Measurements from ENCODE around the gene RUNX2. TPM values are rescaled to one million over a fixed set of nuclear protein-coding genes. Genes with fewer than 3 reads are reported as not detected.

The RUNX2 gene
- total RNA-seq, 1 experiment from 2014 or later = 3.8 TPM

- Histone ChIP-seq H3K4me1 (ENCODE audit: insufficient read depth, low read length) (peaks cover 15% of the 10 kb centered on the region), H4K20me1 (ENCODE audit: low read length) (no peaks in the 10 kb centered on the region), H3K36me3 (ENCODE audit: low read depth, low read length) (0 out of 2 replicates have a peak, but pooled peaks cover 4% of the 10 kb centered on the region), H3K9me2 (replicated peaks; ENCODE audit: low read length) (no peaks in the 10 kb centered on the region), H3K9ac (ENCODE audit: low read length) (no peak overlapping the region), H3K4me2 (ENCODE audit: low read length) (no peak overlapping the region), H3K4me3 (ENCODE audit: low read length) (no peak overlapping the region), H3K79me2 (ENCODE audit: low read length) (no peaks in the 10 kb centered on the region), H3K9me3 (ENCODE audit: low read length) (0 out of 2 replicates have a peak, but pooled peaks cover 13% of the 10 kb centered on the region), H3F3A (ENCODE audit: low read length, unreplicated experiment) (no peaks in the 10 kb centered on the region), H2AFZ (ENCODE audit: low read length) (no peak overlapping the region), H3K27me3 (ENCODE audit: low read length) (no peaks in the 10 kb centered on the region), H3K27ac (ENCODE audit: low read length) (no peak overlapping the region)
- DNase-seq (no peak), ATAC-seq (no peak)
- ChIA-PET CTCF (no interaction called here), POLR2A (ENCODE audit: unreplicated experiment) (no interaction called here)
- intact Hi-C loops (cut with micrococcal nuclease) = no loop called here
- TF ChIP-seq EZH2phosphoT487 (IDR thresholded peaks at IDR 0.05; ENCODE audit: borderline replicate concordance, low read length) = no peak
- TF ChIP-seq, protein P1, sequence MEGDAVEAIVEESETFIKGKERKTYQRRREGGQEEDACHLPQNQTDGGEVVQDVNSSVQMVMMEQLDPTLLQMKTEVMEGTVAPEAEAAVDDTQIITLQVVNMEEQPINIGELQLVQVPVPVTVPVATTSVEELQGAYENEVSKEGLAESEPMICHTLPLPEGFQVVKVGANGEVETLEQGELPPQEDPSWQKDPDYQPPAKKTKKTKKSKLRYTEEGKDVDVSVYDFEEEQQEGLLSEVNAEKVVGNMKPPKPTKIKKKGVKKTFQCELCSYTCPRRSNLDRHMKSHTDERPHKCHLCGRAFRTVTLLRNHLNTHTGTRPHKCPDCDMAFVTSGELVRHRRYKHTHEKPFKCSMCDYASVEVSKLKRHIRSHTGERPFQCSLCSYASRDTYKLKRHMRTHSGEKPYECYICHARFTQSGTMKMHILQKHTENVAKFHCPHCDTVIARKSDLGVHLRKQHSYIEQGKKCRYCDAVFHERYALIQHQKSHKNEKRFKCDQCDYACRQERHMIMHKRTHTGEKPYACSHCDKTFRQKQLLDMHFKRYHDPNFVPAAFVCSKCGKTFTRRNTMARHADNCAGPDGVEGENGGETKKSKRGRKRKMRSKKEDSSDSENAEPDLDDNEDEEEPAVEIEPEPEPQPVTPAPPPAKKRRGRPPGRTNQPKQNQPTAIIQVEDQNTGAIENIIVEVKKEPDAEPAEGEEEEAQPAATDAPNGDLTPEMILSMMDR (conservative IDR thresholded peaks at IDR 0.05; ENCODE audit: low read depth, low read length) = no peak
- TF ChIP-seq EZH2 (IDR thresholded peaks at IDR 0.05; ENCODE audit: low read length, unreplicated experiment) = no peak
- BruUV-seq (replicated peaks) = no TSS peak
These were observed 270.9 kb downstream of the RUNX2 start for GRCh38 chr6:45599053-45599452.

DNA sequence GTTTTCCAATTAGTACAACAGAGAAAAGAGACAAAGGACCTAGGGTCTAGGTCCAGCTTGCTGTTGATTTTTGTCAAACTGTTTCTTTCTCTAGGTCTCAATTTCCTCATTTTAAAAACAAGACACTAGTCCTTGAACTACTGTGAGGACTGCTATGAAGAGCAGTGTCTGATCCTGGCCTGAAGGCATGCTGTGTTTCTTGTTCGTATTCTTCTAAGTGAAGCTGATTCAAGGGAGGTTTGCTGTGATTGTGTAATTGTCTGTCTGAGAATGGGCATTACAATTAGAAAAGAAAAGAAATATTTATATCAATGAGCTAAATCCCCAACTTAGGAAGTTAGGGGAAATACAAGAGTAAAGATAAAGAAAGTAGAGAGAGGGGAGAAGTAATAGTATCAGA lies 277.8 kb downstream of the RUNX2 start:
- Histone ChIP-seq H3K79me2 (ENCODE audit: low read length) (no peaks in the 10 kb centered on the region), H3K4me2 (ENCODE audit: low read length) (no peak overlapping the region), H3K9ac (ENCODE audit: low read length) (peak overlapping the region; percentile 92), H3K36me3 (ENCODE audit: low read depth, low read length) (no peaks in the 10 kb centered on the region), H3K4me3 (ENCODE audit: low read length) (no peak overlapping the region), H3K4me1 (ENCODE audit: insufficient read depth, low read length) (peaks cover 56% of the 10 kb centered on the region), H3K9me3 (ENCODE audit: low read length) (0 out of 2 replicates have a peak, but pooled peaks cover under 1% of the 10 kb centered on the region), H3K27ac (ENCODE audit: low read length) (peak overlapping the region; percentile 99), H2AFZ (ENCODE audit: low read length) (no peak overlapping the region), H3F3A (ENCODE audit: low read length, unreplicated experiment) (peaks cover 16% of the 10 kb centered on the region), H4K20me1 (ENCODE audit: low read length) (no peaks in the 10 kb centered on the region), H3K9me2 (replicated peaks; ENCODE audit: low read length) (no peaks in the 10 kb centered on the region), H3K27me3 (ENCODE audit: low read length) (no peaks in the 10 kb centered on the region)
- BruUV-seq (replicated peaks) = no TSS peak
- POLR2A ChIA-PET (ENCODE audit: unreplicated experiment) = no interaction called here
- no peak for ATAC-seq
- CTCF ChIA-PET = no interaction called here
- TF ChIP-seq EZH2 (IDR thresholded peaks at IDR 0.05; ENCODE audit: low read length, unreplicated experiment) (no peak), EZH2phosphoT487 (IDR thresholded peaks at IDR 0.05; ENCODE audit: borderline replicate concordance, low read length) (no peak)
- TF ChIP-seq, protein P1 (conservative IDR thresholded peaks at IDR 0.05; ENCODE audit: low read depth, low read length) = no peak
- intact Hi-C loops (cut with micrococcal nuclease) = loop anchor here (2.0 to 10.0 kb wide), 4 partner anchors 49 to 183 kb away; no protein-coding TSS in a partner anchor
- no peak for DNase-seq

DNA sequence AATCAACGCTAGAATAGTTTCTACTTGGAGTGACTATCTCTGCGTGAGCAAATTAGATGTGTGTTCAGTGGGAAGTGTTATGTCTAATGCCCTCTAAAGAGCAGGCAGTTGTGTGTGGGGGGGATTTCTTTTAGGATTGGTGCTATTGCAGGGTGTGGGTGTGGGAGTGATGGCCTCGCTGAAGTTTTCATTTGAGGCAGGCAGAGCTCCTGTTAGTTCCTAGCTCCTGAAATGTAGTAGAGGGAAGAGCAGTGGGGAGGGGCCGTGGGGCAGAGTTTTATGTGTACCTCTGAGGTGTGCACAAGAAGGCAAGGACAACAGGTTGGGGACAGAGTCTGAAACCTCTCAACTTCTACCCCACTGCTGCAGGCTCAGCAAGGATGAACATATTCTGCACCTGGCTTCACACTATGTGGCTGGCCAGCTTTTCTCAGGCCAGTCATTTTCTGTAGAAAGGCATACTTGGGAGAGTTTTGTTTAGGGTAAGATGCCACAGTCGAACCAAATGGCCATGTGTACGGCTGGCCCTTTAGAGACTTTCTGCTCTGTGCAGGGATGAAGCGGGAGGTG lies 278.8 kb downstream of the RUNX2 start:
- Histone ChIP-seq H3K9me3 (ENCODE audit: low read length) (no peaks in the 10 kb centered on the region), H3K4me1 (ENCODE audit: insufficient read depth, low read length) (peaks cover 52% of the 10 kb centered on the region), H3K27me3 (ENCODE audit: low read length) (no peaks in the 10 kb centered on the region), H3K79me2 (ENCODE audit: low read length) (no peaks in the 10 kb centered on the region), H3K9me2 (replicated peaks; ENCODE audit: low read length) (no peaks in the 10 kb centered on the region), H4K20me1 (ENCODE audit: low read length) (no peaks in the 10 kb centered on the region), H3F3A (ENCODE audit: low read length, unreplicated experiment) (peaks cover 16% of the 10 kb centered on the region), H3K36me3 (ENCODE audit: low read depth, low read length) (no peaks in the 10 kb centered on the region), H2AFZ (ENCODE audit: low read length) (no peak overlapping the region), H3K27ac (ENCODE audit: low read length) (peak overlapping the region; percentile 99), H3K4me3 (ENCODE audit: low read length) (peak overlapping the region; percentile 29; the same call in 1 of the 2 replicates), H3K4me2 (ENCODE audit: low read length) (peak overlapping the region; percentile 78), H3K9ac (ENCODE audit: low read length) (peak overlapping the region; percentile 92)
- BruUV-seq (replicated peaks) = no TSS peak
- DNase-seq (no peak), ATAC-seq (peak; percentile 4)
- intact Hi-C loops (cut with micrococcal nuclease) = loop anchor here (1.0 to 10.0 kb wide), 6 partner anchors 17 to 229 kb away; no protein-coding TSS in a partner anchor
- POLR2A ChIA-PET (ENCODE audit: unreplicated experiment) = interaction anchor here (0.5 kb wide), 1 partner anchor 16 kb away, joined by 9 read pairs; no protein-coding TSS in a partner anchor
- TF ChIP-seq EZH2 (IDR thresholded peaks at IDR 0.05; ENCODE audit: low read length, unreplicated experiment) (no peak), EZH2phosphoT487 (IDR thresholded peaks at IDR 0.05; ENCODE audit: borderline replicate concordance, low read length) (no peak)
- TF ChIP-seq, protein P1 (conservative IDR thresholded peaks at IDR 0.05; ENCODE audit: low read depth, low read length) = no peak
- CTCF ChIA-PET = interaction anchor here (1.0 kb wide), 1 partner anchor 316 kb away, joined by 3 read pairs; no protein-coding TSS in a partner anchor

All from PC-3 (cell line).